ENCODE results near the gene EVL.
"Not testable (repeated sequence)": the region's sequence is repeated elsewhere in the genome, so short reads cannot be mapped to it uniquely, and the experiment has no call there.

The EVL gene

DNA sequence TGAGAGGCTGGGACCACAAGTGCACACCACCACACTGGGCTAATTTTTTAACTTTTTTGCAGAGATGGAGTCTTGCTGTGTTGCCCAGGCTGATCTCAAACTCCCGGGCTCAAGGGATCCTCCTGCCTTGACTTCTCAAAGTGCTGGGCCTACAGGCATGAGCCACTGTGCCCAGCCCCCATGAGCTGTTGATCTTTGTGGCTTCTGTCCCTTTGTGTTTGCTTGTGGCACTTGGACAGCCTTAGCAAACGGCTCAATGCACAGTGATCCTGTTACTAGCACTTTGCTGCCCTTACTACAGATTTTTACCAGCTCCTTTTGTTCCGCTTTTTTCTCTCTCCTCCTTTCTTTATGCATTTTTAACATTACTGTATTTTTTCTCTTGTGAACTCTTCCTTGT, 25.3 kb upstream of the EVL start:
- DNase-seq, result no peak

DNA sequence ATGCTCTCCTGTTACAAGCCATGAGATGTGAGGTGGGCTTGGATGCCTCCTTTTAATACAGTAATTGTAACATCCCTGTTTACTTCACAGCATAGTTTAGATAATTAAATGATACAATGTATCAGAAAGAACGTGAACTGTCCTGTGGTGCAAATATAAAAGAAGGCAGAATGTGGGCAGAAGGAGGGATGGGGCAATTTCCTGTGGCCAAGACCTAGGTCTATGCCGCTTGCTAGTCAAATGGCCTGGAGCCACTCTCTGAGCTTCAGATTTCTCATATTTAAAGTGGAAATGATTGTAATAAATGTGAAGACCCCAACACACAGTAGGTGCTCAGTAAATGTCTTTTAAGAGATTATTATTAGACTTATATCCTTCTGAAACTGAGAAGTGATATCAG, 24.0 kb upstream of the EVL start:
- no peak for DNase-seq

DNA sequence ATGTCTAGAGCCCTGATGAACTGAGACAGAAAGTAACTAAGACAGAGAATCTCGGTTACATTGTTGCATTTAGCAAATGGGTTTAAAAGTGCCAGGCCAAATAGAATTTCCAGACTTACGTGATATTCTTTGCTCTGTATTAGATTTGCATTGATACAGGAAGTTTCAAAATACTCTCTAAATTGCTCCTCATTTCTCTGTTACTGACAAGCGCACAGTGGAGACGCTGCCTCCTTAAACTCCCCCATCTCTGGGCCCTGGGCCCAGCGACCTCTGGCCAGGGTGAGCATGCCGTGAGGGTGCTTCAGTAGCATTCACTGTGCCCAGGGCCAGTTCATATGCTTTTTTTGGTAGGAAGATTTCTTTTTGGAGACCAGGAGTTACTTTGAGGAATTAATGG, 22.9 kb upstream of the EVL start:
- DNase-seq, result no peak

DNA sequence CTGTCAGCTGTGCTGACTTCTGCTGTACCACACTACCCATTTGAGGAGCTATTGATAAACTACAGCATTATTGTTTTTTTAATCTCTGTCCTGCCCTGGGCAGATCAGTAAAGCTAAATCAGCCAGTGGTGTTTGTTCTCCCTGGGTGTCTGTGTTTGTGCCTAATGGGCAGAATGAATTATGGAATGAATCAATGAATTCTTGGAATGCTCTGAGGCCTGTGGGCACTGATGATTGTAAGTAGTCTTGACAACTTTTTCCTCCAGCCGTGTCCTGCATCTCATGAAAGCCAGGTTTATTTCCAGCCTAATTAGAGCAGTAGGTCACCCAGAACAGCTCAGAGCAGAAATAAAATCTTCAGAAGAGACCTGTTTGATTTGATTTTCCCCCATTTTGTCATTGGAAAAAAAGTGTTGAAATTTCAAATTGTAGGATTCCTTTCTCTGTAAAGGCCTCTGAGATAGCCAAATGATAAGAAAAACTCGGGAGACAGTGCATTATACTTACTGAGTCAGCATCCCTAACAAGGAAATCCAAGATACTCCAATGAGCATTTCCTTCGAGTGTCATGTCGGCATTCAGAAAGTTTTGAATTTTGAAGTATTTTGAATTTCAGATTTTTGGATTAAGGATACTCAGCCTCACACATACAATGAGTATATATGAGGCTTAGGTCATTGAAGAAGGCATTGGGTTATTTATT, 19.4 kb upstream of the EVL start:
- DNase-seq, result no peak

DNA sequence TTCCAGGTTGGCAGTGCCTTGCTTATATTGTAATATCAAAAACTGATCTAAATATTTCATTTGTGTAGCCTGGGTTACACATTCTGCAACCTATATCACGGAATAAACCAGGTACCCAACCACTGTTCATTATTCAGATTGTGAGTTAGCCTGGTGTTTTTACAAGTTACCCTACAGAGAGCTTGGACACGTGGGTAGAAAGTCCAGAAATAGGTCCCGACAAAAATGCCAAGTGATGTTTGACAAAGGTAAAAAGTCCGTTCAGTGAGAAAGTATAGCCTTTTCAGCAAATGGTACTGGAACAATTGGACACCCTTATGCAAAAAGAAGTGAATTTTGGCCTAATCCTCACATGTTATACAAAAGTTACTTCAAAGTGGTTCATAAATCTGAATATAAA, 17.6 kb upstream of the EVL start:
- DNase-seq, result no peak

DNA sequence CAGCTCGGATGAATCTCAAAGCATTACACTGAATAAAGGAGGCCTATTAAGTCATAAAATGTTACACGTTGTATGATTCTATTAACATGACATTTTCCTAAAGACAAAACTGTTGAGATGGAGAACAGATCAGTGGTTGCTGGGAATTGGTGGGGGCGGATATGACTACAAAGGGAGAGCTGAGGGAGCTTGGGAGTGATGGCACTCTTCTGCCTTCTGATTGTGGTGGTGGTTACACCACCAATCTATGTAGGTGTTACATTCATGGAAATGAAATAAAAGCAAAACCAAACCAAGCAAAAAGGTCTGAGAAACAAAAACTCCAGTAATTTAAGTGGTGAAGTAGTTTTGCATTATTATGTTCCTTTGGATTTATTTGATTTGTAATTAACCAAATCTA, 16.4 kb upstream of the EVL start:
- DNase-seq, result no peak

DNA sequence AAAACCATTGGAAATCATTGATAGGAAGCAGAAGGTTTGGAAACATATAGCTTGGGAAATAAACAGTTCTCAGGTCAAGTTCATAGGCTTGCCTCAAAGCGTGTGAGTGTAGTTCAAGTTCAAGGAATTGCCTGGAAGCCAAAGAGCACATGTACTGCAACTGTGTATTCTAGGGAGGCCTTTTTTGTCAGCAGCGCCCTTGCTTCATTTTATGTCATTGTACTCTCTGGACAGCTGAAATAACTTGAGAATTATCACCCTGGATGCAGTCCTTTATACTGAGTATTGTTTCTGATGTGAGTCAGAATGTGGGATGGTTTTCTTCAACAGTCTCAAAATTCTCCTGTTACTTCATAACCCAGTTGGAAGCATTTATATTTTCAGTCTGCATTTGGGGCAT, 16.0 kb upstream of the EVL start:
- no peak for DNase-seq

DNA sequence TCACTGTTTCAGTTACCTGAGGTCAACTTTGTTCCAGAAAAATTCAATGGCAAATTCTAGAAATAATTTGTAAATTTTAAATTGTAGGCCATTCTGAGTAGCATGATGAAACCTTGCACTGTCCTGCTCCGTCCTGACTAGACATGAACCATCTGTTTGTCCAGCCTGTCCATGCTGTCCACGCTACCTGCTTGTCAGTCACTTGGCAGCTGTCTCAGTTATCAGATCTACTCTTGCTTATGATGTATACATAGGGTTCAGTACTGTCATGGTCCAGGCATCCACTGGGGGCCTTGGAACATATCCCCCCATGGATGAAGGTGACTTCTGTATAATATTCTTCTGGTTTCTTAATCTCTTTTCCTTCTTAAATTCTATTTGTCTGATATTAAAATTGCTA, 14.1 kb upstream of the EVL start:
- DNase-seq, result no peak

DNA sequence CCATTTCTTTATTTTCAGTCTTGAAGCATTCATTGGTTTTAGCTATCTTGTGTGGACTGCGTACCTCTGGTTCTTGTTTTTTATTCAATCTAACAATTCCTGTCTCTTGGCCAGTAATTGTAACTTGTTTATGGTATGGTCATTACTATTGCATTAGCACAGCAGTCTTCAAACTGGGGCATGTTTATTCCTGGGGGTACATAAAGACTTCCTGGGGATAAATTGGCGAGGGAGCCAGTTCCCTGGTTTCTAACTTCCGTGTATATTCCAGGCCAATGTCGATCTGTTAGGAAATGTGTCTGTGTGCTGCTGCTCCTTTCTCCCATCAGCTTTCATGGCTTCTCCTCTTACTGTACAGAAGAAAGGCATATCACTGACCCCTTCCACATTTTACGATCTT, 13.7 kb upstream of the EVL start:
- DNase-seq, result no peak

DNA sequence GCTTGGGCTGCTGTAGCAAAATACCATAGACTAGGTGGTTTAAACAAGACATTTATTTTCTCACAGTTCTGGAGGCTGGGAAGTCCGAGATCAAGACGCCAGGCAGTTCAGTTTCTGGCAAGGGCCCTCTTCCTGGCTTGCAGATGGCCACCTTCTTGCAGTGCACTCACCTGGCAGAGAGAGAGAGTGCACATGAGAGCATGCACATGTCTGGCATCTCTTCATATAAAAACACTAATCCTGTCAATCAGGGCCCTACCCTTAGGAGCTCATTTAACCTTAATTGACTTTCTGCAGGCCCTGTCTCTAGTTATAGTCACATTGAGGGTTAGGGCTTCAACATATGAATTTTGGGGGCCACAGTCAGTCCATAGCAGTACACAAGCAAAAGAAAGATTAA, 12.4 kb upstream of the EVL start:
- no peak for DNase-seq

DNA sequence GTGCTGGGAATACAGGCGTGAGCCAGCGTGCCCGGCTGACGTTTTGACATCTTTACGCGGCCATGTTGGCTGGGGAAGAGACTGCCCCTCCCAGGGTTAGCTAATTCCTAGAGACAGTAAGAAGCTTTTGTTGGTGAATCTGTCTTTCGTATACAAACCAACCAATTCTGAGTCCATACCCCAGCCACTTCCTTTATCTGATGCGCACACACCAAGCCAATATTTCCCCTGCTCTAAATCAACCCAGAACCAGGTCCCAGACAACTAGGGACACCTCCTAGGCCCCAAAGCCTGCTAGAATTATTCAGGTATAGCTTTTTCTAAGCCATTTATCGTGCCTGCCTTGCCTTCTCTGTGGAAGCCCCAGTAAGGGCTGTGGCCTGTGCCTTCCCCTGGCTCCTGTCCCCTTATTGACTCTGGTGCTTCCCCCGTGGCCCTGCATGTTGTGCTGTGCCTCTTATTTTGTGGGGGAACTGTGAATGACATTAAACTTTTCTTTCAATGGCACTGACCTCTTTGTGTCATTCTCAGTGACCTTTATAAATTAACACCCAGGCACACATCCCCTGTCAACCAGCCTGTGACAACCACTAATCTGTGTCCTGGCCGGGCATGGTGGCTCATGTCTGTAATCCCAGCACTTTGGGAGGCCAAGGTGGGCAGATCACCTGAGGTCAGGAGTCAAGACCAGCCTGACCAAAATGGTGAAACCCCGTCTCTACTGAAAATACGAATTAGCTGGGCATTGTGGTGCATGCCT, 10.7 kb upstream of the EVL start:
- no peak for DNase-seq

DNA sequence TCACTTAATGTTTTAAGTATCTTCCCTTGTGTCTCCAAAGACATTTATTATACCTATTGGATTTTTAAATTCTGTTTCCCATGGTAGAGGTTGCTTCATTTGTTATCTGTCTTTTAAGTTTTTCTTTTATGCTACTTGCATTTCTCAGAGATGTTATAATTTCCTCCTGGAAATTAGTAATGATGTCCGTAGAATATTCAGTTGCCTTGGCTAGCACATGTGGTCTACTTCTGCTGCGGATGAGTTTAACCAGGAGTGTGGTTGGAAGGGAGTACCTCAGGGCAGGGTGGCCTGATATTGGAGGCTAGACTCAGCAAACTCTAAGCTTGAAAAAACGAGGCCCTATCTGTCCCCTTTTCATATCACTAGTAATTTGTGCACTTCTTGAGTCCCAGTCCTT, 8.8 kb upstream of the EVL start:
- DNase-seq, result no peak

DNA sequence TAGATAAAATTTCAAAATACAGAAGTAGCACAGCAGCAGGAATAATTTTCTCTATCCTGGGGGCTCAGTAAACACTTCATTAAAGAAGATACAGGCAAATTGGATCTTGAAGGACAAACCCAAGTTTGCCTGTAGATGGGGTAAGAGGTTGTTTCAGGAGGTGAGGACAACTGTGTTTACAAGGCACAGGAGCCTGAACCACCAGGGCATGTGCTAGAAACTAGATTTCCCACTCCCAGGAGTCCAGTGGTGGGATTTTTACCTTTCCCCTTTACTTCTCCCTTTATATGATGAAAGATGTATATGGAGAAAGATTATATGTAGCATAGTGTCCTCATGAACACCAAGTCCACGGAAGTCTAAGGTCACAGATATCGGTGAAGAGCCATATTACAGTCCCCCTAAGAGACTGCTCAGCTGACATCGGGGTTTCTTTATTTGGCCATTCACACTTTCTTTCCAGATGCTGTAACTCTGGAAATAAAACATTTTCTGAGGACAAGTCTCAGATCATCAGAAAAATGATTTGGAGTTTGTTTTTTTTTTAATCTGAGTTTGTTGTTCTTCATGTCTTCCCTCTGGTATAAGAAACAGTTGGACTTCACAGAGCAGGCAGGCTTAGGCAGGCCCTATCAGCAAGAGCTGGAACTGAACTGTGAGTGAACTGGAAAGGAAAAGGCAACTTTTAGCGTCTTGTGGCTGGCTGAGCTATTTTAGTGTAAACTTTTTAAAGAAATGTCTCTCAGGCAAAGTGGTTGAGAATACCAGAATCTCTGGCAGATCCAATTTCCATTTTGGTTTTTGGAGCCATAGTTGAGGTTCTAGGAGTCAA, 8.0 kb upstream of the EVL start:
- DNase-seq, result no peak

DNA sequence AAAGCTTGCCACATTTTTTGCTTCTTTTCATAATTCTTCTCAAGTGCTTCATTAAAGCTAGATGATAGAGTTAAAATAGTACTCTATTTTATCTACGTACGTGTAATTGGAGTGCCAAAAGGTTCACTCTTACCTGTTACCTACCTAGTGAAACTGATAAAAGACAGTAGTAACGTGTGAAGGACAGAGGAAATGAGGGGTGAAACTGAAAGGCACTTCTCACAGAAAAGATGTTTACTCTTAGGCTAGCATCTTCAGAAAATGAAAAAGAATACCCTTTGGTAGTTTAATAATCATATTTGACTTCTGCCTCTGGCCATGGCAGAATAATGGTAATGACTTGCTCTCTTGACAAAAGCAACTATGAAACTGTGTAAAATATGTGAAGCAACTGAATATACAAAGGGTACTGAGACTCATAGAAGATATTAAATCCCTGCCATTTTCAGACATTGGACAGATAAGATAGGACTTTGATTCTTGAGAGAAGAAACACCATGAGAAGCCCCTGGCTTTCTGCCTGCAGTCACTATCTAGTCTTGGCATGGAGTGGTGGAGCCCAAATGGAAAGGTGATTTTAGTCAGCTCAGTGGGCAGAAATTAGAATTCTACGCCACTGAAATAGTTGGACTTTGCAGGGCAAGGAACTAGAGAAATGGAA, 6.3 kb upstream of the EVL start:
- no peak for DNase-seq

DNA sequence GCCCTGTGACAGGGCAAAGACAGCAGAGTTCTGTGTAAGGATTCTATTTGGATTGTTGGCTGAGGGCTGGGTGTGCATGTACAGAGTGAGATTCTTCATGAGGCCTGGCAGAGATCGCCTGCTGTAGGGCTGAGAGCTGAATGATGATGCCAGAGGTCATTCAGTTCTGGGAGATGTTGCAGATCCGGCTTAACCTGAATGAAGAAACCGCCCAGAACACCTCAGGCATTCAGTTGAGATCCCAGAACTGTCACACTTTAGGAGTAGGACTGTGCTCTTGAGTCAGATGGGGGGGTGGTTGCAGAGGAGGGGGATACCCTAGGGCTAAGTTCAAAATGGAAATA, 5.8 kb upstream of the EVL start:
- no peak for DNase-seq

DNA sequence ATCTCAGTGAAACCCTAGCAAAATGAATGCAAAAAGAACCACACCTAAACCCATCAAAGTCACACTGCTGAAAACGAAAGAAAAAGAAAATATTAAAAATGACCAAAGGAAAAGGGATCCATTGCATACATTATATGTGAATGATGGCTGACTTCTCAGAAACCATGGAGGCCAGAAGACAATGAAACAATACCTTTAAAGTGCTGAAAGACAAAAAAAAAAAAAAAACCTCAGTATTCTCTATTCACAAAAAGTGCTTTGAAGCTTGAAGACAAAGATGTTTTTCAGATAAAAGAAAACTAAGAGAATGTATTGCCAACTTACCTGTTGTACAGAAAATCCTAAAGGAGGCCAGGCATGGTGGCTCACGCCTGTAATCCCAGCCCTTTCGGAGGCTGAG, 4.5 kb upstream of the EVL start:
- no peak for DNase-seq

DNA sequence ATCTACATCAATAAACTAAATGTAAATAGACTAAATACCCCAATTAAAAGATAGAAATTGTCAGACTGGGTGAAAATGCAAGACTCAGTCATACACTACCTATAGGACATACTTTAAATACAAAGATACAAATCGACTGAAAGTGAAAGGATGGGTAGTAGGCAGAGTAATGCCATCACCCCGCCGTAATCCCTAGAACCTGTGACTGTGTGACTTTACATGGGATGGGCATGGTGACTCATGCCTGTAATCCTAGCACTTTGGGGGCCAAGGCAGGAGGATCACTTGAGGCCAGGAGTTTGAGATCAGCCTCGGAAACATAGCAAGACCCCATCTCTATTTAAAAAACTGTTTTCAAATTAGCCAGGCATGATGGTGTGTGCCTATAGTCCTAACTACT, 2.6 kb upstream of the EVL start:
- no peak for DNase-seq

DNA sequence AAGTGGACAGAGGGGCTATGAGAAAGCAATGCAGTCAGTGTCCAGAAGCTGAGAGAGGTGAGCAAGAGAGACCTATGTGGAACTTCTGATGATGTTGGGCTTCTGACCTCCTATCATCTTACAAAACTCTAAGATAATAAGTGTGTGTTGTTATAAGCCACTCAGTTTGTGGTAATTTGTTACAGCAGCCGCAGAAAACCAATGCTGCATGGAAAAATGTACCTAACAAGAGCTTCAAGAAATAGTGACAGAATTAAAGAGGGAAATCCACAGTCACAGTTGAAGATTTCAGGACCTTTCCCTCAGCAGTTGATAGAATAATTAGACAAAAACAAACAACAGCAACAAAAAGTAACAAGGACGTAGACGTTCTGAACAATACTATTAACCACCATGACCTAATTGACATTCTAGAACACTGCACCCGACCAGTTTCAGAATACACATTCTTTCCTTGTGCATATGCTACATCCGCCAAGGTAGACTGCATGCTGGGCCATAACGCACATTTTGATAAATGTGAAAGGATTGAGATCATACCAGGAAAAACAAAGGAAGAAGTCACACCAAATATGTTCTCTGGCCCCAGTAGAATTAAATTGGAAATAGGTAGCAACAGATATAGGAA, 1.8 kb upstream of the EVL start:
- DNase-seq, result no peak

DNA sequence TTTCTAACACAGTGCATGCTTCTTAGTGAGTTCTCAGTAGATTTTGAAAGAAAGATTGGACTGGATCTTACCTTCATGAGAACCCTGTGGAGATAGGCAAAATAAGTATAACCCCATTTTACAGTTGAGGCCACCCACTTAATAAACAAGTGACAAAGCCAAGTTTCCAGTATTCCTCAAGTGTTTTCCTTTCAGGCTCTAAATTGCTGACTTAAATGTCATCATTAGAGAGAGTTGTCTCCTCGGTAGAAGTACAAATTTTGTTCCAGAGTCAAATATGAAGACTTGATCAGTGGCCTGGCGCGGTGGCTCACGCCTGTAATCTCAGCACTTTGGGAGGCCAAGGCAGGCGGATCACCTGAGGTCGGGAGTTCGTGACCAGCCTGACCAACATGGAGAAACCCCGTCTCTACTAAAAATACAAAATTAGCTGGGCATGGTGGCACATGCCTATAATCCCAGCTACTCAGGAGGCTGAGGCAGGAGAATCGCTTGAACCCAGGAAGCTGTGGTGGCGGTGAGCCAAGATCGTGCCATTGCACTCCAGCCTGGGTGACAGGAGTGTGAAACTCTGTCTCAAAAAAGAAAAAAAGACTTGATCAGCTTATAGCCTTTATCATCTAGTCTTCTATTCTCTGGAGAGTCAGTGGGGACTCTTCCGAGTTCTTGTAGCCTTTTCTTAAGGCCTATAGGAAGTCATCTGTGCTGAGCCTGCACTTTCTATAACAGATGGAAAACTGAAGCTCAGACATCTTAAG, 708 bp upstream of the EVL start:
- DNase-seq, result not testable (repeated sequence)

DNA sequence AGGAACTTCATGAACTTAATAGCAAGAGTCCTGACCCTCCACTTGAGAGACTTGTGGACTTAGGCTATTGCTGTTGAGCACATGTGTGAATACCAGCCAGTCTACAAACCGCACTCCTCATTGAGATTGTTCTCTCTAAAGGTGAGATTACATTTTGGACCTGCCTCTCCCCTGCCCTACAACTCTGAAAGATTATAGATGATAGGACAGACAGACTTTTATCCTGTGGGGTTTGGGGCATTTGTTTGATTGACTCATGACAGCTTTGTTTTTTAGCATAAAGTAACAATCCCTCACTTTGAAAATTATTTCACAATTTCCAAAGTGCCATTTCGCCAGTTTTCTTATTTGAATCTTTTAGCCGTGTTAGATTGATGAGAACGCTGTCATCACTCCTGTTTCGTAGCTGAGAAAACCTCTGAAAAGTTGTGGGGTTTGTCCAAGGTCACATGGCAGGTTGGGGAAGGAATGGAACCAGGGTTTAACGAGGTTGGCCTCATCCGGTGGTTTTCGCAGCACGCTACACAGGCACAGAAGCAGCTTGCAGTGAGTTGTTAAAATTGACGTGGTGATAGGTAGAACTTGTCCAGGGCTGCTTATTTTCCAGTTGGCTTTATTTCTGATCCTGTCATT, 836 bp downstream of the EVL start:
- DNase-seq, result no peak

DNA sequence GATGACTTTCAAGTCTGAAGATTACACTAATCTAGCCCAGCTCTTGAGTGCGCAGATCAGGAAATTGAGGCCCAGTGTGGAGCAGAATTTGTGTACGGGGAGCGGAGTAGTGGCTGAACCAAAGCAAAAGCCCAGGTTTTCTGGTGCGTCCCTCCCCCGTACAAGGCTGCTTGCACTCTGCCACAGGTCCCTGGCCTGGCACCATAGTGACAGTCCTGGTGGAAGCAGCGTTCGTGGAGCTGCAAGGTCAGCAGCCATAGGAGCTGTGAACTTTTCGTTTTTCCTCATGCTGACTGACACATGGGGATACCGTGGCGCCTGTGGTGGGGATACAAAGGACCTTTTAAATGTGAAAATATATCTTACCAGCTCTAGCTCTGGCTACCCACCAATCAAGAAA, 1.7 kb downstream of the EVL start:
- DNase-seq, result no peak

DNA sequence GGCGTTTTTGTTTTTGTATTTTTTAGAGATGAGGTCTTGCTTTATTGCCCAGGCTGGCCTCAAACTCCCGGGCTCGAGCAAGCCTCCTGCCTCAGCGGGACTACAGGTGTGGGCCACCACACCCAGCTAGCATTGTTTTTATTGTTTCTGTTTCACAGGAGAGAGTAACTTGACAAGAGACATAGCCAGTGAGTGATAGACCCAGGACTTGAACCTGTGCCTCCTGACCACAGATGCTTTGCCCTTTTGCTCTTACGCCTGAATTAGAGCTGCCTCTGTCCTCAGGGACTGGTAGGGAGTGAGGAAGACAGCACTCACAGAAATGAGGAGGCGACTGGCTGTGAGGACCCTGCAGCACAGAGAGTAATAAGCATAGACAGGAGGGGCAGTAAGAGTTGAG, 2.3 kb downstream of the EVL start:
- no peak for DNase-seq
